ENCODE results near the gene SDCBP2. TPM values are rescaled to one million over a fixed set of nuclear protein-coding genes. Genes with fewer than 3 reads are reported as not detected.

Gene SDCBP2
- total RNA-seq, 1 experiment from 2014 or later: 1.9 TPM

GRCh38 chr20:1362484-1362883, 33.5 kb upstream of the SDCBP2 start:
- H3K4me1 Mint-ChIP-seq: no peaks in the 10 kb centered on the region
- Histone ChIP-seq H3K14ac (ENCODE audit: insufficient read depth, low read length) (no peak overlapping the region), H4K91ac (ENCODE audit: insufficient read length, low read depth, low read length) (no peak overlapping the region), H2BK20ac (ENCODE audit: low read depth, low read length, poor library complexity, severe bottlenecking) (no peak overlapping the region), H3K18ac (ENCODE audit: insufficient read length, low read depth, low read length) (no peak overlapping the region), H3T11ph (ENCODE audit: low read length) (no peak overlapping the region), H2AK5ac (ENCODE audit: insufficient read length, low read length) (no peak overlapping the region), H2AFZ (ENCODE audit: low read length) (no peak overlapping the region), H3K79me2 (ENCODE audit: insufficient read depth, low read length) (no peaks in the 10 kb centered on the region), H3K79me1 (ENCODE audit: insufficient read depth, low read depth, low read length, poor library complexity, severe bottlenecking) (no peaks in the 10 kb centered on the region), H3K56ac (ENCODE audit: insufficient read length, low read depth, low read length) (no peak overlapping the region), H4K5ac (ENCODE audit: insufficient read length, low read depth, low read length) (no peak overlapping the region), H3K4ac (ENCODE audit: low read depth, low read length) (no peak overlapping the region), H2BK15ac (ENCODE audit: low read depth, low read length) (no peak overlapping the region), H4K20me1 (ENCODE audit: control insufficient read depth, insufficient read depth, insufficient read length) (no peaks in the 10 kb centered on the region), H2BK5ac (ENCODE audit: insufficient read length, low read length) (no peak overlapping the region), H3K23me2 (ENCODE audit: insufficient read length, low read depth, low read length, poor library complexity, severe bottlenecking) (no peaks in the 10 kb centered on the region), H3K27ac (ENCODE audit: insufficient read length, low read depth, low read length) (no peak overlapping the region), H3K27me3 (ENCODE audit: insufficient read depth, low read length) (no peaks in the 10 kb centered on the region), H2BK12ac (ENCODE audit: insufficient read length, low read depth, low read length) (no peak overlapping the region), H3K23ac (ENCODE audit: insufficient read length, low read depth, low read length) (no peak overlapping the region), H3K9me3 (ENCODE audit: control insufficient read depth, low read depth, low read length) (no peaks in the 10 kb centered on the region), H3K4me2 (ENCODE audit: insufficient read depth, insufficient read length, low read length) (no peak overlapping the region), H3K4me1 (ENCODE audit: insufficient read depth, low read length) (no peaks in the 10 kb centered on the region), H3K9ac (ENCODE audit: extremely low read depth, insufficient read length, low read length) (no peak overlapping the region), H2BK120ac (ENCODE audit: low read depth, low read length, poor library complexity, severe bottlenecking) (no peak overlapping the region), H4K8ac (replicated peaks; ENCODE audit: insufficient read length, low read depth, low read length) (no peak overlapping the region)
- no peak for DNase-seq
- H3K4me3 Mint-ChIP-seq: no peak overlapping the region; a peak in 1 of 5 replicates
- no peak overlapping the region for H3K27ac Mint-ChIP-seq
- no peaks in the 10 kb centered on the region for H3K27me3 Mint-ChIP-seq (ENCODE audit: low read depth)
- TF ChIP-seq CTCF (conservative IDR thresholded peaks at IDR 0.05): no peak
- H3K9me3 Mint-ChIP-seq: peaks cover 0 to 2% of the 10 kb centered on the region in 2 experiments; a peak in 1 of 5 replicates
- H3K36me3 Mint-ChIP-seq (ENCODE audit: insufficient read depth in 1 of 3, low read depth in 3 of 3): peaks cover 20 to 35% (median 27%) of the 10 kb centered on the region in 3 experiments
- no CpG with 5 or more reads among the region's 2 CpGs for WGBS (ENCODE audit: extremely low coverage, insufficient read length, low lambda C conversion rate)

All from H9 (cell line).